HS-5 (cell line): ENCODE results near the gene STPG4.
"Not testable (repeated sequence)": the region's sequence is repeated elsewhere in the genome, so short reads cannot be mapped to it uniquely, and the experiment has no call there.

Experiments used
- DNase-seq: peaks from one replicate; pipeline ENCODE4 v3.0.0-alpha.2; 2012; ENCODE audit warnings: low read depth

STPG4 gene

GRCh38 chr2:47172922-47173695 lies 18.0 kb upstream of the STPG4 start:
- no peak for DNase-seq

- DNase-seq, result no peak
These were observed 17.2 kb upstream of the STPG4 start for GRCh38 chr2:47172156-47172921.

GRCh38 chr2:47169784-47170183 lies 14.7 kb upstream of the STPG4 start:
- DNase-seq, result no peak

GRCh38 chr2:47168895-47169294 lies 13.8 kb upstream of the STPG4 start:
- DNase-seq, result not testable (repeated sequence)

- DNase-seq, result no peak
These were observed 12.0 kb upstream of the STPG4 start for GRCh38 chr2:47167149-47167548.

- DNase-seq, result no peak
These were observed 10.0 kb upstream of the STPG4 start for GRCh38 chr2:47165001-47165555.

GRCh38 chr2:47162780-47163179 lies 7.7 kb upstream of the STPG4 start:
- no peak for DNase-seq

- no peak for DNase-seq
These were observed 6.4 kb upstream of the STPG4 start for GRCh38 chr2:47161475-47161874.

- no peak for DNase-seq
These were observed 5.6 kb upstream of the STPG4 start for GRCh38 chr2:47160660-47161059.

- no peak for DNase-seq
These were observed 5.1 kb upstream of the STPG4 start for GRCh38 chr2:47160211-47160610.

- no peak for DNase-seq
These were observed 4.5 kb upstream of the STPG4 start for GRCh38 chr2:47159627-47160026.

- no peak for DNase-seq
These were observed 3.5 kb upstream of the STPG4 start for GRCh38 chr2:47158576-47158975.

GRCh38 chr2:47152803-47153202 lies 2.3 kb downstream of the STPG4 start:
- DNase-seq, result no peak

- no peak for DNase-seq
These were observed 4.9 kb downstream of the STPG4 start for GRCh38 chr2:47150175-47150574.

- DNase-seq, result no peak
These were observed 8.1 kb downstream of the STPG4 start for GRCh38 chr2:47147021-47147420.

- DNase-seq, result no peak
These were observed 9.6 kb downstream of the STPG4 start for GRCh38 chr2:47145466-47145865.

- no peak for DNase-seq
These were observed 13.6 kb downstream of the STPG4 start for GRCh38 chr2:47141520-47141919.

- DNase-seq, result no peak
These were observed 20.6 kb downstream of the STPG4 start for GRCh38 chr2:47134386-47135090.

GRCh38 chr2:47133046-47133445 lies 22.1 kb downstream of the STPG4 start:
- no peak for DNase-seq

GRCh38 chr2:47129191-47129706 lies 25.9 kb downstream of the STPG4 start:
- DNase-seq, result no peak

GRCh38 chr2:47128705-47129104 lies 26.4 kb downstream of the STPG4 start:
- DNase-seq, result no peak

- DNase-seq, result no peak
These were observed 27.1 kb downstream of the STPG4 start for GRCh38 chr2:47127862-47128543.
